Measurements from ENCODE around the gene LRCH3. TPM values are rescaled to one million over a fixed set of nuclear protein-coding genes. Genes with fewer than 3 reads are reported as not detected.

The LRCH3 gene
- total and polyA plus RNA-seq, 12 donors: 7.1 to 33.2 (median 26.3) TPM

- H3K27ac ChIP-seq: no peak overlapping the region
- H3K4me1 ChIP-seq: no peaks in the 10 kb centered on the region
- H3K27me3 ChIP-seq: no peaks in the 10 kb centered on the region
- no peak overlapping the region for H3K4me3 ChIP-seq
- 88 to 93% methylated on average over 5 of the region's 5 CpGs for WGBS, 2 donors
- no peak for DNase-seq
- no peaks in the 10 kb centered on the region for H3K9me3 ChIP-seq
- ATAC-seq: no peak
- no peak for TF ChIP-seq CTCF (IDR thresholded peaks at IDR 0.05)
- peaks cover 0 to 100% (median 61%) of the 10 kb centered on the region in 9 donors for H3K36me3 ChIP-seq
- intact Hi-C loops (cut with DNase I): no loop called here
These were observed 50.7 kb downstream of the LRCH3 start for GRCh38 chr3:197841789-197842188.

GRCh38 chr3:197846491-197846890 lies 55.4 kb downstream of the LRCH3 start:
- no peaks in the 10 kb centered on the region for H3K9me3 ChIP-seq
- no peak for DNase-seq
- H3K27ac ChIP-seq: no peak overlapping the region
- no peaks in the 10 kb centered on the region for H3K27me3 ChIP-seq
- H3K4me3 ChIP-seq: no peak overlapping the region
- H3K36me3 ChIP-seq: peaks cover 0 to 100% (median 58%) of the 10 kb centered on the region in 9 donors
- intact Hi-C loops (cut with DNase I): no loop called here
- peaks cover 0 to 15% (median 0%) of the 10 kb centered on the region in 9 donors for H3K4me1 ChIP-seq
- TF ChIP-seq CTCF (IDR thresholded peaks at IDR 0.05): no peak
- ATAC-seq: no peak
- WGBS, 2 donors: 78 to 81% methylated on average over 3 of the region's 3 CpGs

GRCh38 chr3:197847866-197848401 lies 56.9 kb downstream of the LRCH3 start:
- H3K27ac ChIP-seq: peak overlapping the region in 1 of 10 donors; percentile 56
- peak in 3 of 8 donors; percentile 39 to 49 (median 46) for ATAC-seq
- H3K4me3 ChIP-seq: peak overlapping the region in 1 of 10 donors; percentile 19

GRCh38 chr3:197854596-197855343 lies 63.7 kb downstream of the LRCH3 start:
- TF ChIP-seq CTCF (IDR thresholded peaks at IDR 0.05): no peak
- Histone ChIP-seq H3K9me3 (no peaks in the 10 kb centered on the region), H3K36me3 (peaks cover 0 to 100% (median 41%) of the 10 kb centered on the region in 9 donors), H3K4me3 (no peak overlapping the region), H3K27ac (no peak overlapping the region), H3K4me1 (no peaks in the 10 kb centered on the region), H3K27me3 (no peaks in the 10 kb centered on the region)
- WGBS, 2 donors: 84 to 88% methylated on average over 8 of the region's 8 CpGs
- ATAC-seq: no peak
- DNase-seq: no peak
- intact Hi-C loops (cut with DNase I): no loop called here

More at GRCh38 chr3:197847866-197848401, 56.9 kb downstream of the LRCH3 start:
- Histone ChIP-seq H3K36me3 (peaks cover 0 to 100% (median 60%) of the 10 kb centered on the region in 9 donors), H3K9me3 (no peaks in the 10 kb centered on the region), H3K27me3 (no peaks in the 10 kb centered on the region), H3K4me1 (peaks cover 0 to 15% (median 0%) of the 10 kb centered on the region in 9 donors)
- 65 to 78% methylated on average over 8 of the region's 8 CpGs for WGBS, 2 donors
- no peak for DNase-seq
- intact Hi-C loops (cut with DNase I): no loop called here
- TF ChIP-seq CTCF (IDR thresholded peaks at IDR 0.05): no peak

Data from heart right ventricle (tissue), 16 donors.